NCI-H345 (cell line): ENCODE measurements around the gene STRIP2.
"Not testable (repeated sequence)": the region's sequence is repeated elsewhere in the genome, so short reads cannot be mapped to it uniquely, and the experiment has no call there.

ENCODE experiments used
- DNase-seq: peaks from one replicate; lab custom pipeline; 2025; lab: John Stamatoyannopoulos, UW

Gene STRIP2

DNA sequence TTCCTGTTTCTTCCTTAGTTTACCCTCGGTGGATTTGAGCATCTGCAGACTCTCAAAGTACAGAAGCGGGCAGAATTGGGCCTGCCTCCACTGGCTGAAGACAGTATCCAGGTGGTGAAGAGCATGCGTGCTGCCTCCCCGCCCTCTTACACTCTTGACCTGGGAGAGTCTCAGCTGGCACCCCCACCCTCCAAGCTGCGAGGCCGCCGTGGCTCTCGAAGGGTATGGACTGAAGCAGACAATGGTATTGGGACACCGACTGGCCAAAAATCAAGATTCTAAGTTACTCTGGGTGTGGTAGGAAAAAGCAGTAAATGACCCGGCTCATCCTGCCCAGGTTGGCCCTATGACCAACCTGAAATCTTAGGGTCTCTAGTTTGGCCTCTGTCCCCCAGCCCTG lies 22.2 kb downstream of the STRIP2 start:
- DNase-seq: no peak

DNA sequence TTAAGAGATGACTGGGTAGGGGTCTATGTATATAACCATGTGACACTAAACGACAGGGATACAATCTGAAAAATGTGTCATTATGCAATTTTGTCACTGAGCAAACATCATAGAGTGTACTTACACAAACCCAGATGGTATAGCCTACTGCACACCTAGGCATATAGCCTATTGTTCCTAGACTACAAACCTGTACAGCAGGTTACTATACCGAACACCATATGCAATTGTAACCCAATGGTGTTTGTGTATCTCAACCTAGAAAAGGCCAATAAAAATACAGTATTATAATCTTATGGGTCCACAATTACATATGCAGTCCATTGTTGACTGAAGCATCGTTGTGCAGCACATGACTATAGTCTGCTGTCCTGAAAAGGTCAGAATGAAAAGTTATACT lies 22.9 kb downstream of the STRIP2 start:
- DNase-seq: no peak

DNA sequence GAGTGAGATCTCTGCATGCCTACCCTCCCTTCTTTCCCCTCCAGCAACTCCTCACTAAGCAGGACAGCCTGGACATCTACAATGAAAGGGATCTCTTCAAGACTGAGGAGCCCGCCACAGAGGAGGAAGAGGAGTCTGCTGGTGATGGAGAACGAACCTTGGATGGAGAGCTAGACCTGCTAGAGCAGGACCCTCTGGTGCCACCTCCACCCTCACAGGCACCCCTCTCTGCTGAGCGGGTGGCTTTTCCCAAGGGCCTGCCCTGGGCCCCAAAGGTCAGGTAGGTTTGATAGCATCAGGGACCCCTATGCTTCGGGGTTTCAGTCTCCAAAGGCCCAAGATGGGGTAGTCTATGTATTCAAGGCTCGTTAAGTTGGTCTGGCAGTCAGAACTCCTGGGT lies 23.9 kb downstream of the STRIP2 start:
- DNase-seq: no peak

DNA sequence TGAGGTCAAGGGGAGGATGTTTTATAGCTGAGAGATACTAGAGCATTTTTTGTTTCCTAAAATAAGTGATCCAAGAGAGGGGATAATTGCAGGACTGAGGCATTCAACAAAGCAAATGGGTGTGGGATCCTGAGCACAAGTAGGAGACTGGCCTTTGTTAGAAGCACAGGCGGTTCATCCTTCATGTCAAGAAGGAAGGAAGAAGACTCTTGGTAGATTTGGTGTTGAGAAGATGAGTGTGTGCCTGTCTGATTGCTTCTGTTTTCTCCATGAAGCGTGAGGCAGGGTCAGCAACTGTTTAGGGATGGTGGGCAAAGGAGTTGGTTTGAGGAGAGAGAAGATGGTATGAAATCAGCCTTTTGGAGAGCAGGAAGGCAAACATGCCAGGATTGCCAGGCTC lies 27.6 kb downstream of the STRIP2 start:
- no peak for DNase-seq

DNA sequence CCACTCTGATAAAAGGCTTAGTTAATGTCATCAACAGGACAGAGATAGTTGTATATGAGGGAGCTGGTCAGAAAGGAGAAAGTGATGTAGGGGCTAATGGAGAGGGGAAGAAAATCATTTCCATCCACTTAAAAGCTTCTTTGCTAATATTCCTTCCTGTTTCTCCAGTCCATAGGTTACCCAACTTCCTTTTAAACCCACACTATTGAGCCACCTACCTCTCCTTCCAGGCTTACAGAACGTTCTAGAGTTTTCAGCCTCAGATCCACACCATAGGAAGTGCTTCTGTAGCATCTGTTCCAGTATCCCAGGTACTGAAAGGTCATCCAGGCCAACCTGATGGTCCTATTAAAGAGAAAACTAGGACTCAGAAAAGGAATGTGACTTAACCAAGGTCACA lies 28.2 kb downstream of the STRIP2 start:
- DNase-seq: no peak

DNA sequence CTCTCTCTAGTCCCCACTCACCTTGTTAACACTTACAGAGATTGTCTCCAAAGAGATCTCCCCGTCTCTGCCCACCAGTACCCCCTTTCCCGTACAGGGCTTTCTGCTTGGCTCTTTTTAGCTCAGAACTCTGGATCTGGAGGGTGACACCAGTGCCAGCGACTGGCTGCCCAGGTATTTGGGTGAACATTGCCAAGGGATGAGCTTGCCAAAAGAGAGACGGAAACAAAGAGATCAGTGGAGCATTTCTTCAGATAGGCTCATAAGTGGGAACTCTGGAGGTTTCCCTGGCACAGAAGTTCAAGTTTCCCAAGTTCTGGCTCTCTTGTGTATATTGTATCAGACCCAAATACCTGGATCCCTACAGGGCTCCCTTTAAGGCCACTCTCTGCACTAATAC lies 30.0 kb downstream of the STRIP2 start:
- no peak for DNase-seq

DNA sequence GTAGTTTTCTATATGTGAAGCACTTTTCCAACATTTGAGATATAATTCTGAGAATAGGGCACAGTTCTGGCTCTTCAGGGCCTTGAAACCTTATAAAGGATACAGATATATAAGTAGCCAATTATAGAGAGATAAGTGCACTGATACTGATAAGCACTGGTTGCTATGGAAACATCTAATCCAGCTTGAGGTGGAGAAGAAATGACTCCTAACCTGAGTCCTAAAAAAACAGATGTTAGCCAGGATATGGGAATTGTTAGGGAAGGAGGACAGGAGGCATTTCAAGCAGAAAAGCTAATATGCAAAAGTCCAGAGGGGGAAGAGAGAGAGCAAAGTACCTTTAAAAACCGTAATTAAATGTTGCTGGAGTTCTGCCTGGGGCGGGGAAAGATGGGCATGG lies 30.8 kb downstream of the STRIP2 start:
- DNase-seq: no peak

DNA sequence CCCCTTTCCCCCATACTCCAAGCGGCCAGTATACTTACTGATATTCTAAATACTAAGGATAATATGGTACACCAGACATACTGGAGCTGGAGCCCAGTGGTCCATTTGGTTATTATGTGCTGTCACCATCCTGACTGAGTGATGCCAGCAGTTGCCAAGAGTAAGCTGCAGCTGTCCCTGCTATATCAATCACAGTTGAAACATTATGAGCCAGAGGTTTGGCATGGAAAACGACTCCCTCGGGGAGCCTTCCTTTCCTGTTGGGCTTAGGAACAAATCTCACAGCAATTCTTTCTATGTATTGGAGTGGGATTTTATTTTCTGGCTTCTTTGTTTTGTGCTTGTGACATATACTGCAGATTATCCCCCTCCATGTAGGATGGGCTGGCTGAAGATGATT lies 32.6 kb downstream of the STRIP2 start:
- no peak for DNase-seq

DNA sequence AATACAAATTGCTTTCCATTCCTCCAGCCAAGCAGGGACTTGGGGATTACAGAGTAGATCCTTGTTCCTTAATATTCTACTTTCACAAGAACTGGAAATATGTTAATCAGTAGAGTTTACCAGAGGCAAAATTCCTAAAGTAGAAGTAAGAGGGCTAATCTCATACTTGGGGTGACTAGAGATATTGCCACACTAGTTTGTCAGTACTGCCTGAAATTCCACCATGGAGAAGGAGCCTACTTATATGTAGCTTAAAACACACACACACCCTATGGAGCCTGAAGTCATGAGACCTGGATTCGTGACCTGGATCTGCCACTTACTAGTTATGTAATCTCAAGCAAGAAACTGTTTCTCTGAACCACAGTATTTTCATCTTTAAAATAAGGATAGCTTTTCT lies 33.9 kb downstream of the STRIP2 start:
- no peak for DNase-seq

DNA sequence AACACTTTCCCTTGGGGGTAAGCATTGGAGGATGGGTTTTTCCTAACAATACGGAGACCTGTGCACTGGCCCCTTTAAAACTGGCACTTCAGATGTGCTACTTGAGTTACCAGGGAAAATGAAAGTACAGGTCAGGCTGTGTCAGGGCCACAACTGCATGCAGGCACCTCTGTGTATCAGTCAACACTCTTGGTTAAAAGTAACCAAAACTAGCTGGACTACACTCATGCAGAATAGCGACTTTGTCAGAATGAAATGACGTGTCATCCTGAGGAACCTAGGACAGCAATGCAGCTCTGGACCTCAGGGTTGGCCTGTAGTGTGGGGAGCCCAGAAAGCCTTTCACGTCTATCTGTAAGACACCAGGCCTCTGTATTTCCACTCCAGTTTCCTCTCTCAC lies 34.3 kb downstream of the STRIP2 start:
- DNase-seq: no peak

DNA sequence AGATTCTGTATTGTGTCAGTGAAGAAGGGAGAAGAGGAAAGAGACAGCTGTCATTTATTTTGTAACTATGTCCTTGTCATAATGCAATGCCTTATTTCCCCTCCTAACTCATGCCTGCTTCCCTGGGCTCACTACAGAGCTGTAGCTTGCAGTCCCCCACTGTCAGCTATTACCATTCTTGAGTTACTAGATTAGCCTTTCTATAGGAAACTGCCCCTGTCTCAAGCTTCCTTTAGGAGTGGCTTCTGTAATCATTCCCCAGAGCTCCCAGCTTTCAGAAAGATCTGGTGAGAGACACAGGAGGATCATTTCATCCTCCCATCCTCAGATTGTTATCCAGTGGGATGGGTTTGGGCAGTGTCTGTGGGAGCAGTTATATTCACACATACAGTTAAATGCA lies 35.7 kb downstream of the STRIP2 start:
- no peak for DNase-seq

DNA sequence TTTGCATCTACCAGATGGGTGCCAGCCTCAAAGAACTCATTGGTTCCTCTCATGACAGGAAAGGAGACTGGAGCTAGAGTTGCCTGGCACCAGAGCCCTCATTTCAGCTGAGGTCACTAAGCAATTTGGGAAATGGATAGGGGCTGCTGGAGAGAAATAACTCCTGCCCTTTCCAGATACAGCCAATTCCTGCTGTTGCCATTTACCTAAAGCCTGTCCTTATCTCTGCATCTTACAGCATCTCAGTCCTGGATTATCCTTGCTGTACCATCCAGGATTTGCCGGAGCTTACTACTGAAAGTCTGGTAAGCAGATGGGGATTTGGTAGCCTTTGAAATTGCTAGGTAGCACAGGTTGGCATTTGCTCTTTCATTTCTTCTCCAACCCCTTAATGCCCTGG lies 36.2 kb downstream of the STRIP2 start:
- DNase-seq: no peak

DNA sequence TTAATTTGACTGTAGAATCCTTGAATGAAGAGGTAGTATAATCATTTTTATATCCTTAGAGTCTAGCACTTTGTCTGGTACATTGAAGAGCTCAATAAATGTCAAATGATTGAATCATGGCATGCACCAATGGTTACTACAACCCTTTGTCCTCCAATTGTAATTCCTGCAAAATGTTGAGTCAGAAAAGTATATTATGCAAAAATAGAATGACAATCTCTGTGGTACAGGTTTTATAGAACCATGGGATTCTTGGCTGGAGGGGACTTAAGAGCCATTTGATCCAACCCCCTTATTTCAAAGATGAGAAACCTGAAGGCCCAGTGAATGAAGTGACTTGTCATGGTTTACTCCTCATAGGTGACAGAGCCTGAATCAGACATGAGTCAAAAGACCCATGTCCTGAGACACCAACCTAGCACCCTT lies 37.2 kb downstream of the STRIP2 start:
- DNase-seq: no peak

DNA sequence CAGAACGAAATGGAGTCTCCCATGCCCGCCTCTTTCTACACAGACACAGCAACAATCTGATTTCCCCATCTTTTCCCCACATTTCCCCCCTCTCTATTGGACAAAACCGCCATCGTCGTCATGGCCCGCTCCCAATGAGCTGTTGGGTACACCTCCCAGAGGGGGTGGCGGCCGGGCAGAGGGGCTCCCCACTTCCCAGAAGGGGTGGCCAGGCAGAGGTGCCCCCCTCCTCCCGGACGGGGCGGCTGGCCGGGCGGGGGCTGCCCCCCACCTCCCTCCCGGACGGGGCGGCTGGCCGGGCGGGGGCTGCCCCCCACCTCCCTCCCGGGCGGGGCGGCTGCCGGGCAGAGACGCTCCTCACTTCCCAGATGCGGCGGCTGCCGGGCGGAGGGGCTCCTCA lies 41.7 kb downstream of the STRIP2 start:
- DNase-seq: not testable (repeated sequence)

DNA sequence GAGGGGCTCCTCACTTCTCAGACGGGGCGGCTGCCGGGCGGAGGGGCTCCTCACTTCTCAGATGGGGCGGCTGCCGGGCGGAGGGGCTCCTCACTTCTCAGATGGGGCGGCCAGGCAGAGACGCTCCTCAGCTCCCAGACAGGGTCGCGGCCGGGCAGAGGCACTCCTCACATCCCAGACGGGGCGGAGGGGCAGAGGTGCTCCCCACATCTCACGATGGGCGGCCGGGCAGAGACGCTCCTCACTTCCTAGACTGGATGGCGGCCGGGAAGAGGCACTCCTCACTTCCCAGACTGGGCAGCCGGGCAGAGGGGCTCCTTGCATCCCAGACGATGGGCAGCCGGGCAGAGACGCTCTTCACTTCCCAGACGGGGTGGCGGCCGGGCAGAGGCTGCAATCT lies 42.2 kb downstream of the STRIP2 start:
- not testable (repeated sequence) for DNase-seq

DNA sequence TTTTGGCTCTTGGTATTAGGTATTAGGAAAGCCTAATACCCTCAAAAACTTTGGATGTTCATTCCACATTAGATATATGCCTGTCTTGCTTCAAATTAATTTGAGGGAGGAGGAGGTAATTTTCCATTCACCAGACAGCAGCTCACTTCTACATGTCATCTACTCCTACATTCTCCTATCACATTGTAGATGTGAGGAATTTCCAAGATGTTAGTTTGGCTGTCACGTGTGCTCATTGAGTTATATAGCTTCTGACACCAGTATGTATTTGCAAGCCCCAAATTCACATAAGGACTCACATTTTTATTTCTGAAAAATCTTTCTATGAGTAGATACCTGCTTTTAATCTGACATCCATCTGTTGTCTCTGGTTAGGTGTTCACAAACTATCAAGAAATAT lies 45.6 kb downstream of the STRIP2 start:
- DNase-seq: no peak

DNA sequence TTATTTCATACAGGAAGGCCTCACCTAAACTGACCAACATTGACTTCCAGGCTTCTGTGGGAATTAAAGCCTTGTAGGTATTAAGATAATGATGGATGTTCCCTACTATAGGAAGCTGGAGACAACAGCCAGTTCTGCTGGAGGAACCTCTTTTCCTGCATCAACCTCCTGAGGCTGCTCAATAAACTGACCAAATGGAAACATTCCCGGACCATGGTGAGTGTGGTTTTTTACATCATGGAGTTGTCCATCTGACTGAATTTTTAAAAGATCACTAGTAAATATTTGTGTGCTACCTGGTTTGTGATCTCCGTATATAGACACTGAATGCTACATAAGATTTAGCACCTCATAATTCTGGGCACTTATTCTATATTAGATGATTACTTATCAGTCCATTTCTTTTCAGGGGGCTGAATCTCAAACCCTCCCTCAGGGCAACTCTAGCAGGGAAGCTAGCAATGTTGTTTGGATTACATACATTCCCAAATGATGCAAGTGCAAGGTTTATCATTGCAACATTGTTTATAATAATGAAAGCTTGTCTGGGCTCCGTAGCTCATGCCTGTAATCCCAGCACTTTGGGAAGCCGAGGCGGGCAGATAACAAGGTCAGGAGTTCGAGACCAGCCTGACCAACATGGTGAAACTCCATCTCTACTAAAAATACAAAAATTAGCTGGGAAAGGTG lies 46.6 kb downstream of the STRIP2 start:
- DNase-seq: no peak

DNA sequence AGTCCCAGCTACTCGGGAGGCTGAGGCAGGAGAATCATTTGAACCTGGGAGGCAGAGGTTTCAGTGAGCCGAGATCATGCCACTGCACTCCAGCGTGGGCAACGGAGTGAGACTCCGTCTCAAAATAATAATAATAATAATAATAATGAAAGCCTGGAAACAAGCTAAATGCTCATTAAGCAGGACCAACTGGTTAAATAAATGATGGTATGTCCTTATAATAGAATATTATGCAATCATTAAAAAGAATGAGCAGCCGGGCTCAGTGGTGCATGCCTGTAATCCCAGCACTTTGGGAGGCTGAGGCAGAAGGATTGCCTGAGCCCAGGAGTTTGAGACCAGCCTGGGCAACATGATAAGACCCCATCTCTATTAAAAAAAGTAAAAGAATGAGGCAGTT lies 47.1 kb downstream of the STRIP2 start:
- not testable (repeated sequence) for DNase-seq

DNA sequence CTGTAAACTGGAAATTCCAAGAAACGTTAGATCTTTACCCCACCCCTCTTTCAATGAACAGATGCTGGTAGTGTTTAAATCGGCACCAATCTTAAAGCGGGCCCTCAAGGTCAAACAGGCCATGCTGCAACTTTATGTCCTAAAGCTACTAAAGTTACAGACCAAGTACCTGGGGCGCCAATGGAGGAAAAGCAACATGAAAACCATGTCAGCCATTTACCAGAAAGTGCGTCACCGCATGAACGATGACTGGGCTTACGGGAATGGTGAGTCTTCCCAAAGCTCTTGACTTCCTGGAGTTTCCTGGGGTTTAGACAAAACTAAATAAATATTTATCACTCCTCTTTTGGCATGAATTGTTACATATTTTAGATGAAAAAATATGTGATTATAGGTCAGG lies 48.5 kb downstream of the STRIP2 start:
- DNase-seq: no peak

DNA sequence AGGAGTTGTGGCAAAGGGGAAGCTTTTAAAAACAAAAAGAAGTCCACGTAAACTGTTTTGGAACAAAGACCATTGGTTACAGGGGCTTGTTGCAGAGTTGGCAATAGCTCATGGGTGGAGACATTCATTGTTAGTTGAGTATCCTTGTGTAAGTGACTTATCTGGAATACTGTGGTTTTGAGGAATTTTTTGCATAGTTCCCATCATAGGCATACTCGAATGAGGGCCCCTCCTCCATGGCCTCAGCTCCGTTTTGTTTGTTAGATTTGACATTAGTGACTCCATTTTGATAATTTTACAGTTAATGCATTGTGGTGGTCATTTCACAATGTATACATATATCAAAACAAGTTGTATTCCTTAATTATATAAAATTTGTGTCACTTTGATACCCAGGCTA lies 55.3 kb downstream of the STRIP2 start:
- DNase-seq: no peak

DNA sequence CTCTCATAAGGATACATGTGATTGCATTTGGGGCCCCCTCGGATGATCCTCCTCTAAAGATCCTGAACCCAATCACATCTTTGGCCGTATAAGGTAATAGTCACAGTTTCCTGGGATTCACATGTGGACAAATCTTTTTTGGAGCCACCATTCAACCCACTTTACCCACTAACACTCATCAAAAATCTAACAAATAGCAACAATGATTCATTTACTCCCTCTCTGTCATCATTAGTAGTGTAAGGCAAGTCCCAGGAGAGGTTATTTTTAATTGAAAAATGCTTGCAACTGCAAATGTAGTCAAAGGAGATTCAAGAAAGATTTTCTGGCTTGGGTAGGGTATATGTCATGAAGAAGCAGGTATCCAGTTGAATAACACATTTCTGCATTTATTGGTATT lies 58.2 kb downstream of the STRIP2 start:
- no peak for DNase-seq

DNA sequence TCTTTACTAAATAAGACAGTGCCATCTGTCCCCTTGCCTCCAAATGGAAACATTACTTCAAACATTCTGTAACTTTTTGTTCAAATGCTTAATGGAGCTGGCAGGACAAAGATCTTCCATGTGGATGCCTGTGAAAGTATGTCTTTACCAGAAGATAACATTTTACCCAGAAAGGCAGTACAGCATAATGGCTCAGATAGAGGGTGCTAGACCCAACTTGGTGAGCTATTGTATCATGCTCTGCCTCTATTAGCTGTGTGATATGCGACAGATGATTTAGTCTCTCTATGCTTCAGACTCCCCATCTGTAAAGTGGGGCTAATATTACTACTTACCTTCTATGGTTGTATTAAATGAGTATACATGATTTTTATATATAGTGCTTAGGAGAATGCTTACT lies 59.3 kb downstream of the STRIP2 start:
- no peak for DNase-seq

DNA sequence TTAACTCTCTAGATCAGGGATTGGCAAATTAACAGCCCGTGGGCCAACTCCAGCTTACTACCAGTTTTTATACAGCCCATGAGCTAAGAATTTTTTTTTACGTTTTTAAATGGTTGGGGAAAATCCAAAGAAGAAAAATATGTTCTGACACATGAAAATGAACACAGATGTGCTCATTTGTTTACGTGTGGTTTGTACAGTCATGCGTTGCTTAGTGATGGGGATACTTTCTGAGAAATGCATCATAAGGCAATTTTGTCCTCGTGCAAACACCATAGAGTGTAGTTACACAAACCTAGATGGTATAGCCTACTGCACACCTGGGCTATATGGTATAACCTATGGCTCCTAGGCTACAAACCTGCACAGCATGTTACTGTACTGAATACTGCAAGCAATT lies 59.8 kb downstream of the STRIP2 start:
- no peak for DNase-seq

DNA sequence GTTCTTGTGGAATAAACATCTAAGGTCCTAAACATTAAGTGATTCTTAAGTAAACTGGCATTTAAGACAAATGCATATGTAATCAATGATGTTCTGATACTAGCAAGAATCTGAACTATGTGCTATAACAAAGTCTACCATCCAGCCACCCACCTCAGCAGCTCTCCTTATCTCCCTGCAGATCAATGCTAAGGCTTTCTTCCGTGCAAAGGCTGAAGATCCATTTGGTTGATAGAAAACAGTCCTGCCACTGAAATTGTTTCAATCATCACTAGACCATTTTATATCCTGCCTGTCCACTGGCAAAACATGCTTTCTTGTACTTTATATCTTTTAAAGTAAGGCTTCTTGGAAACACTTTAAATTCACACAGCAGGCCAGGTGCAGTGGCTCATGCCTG lies 61.8 kb downstream of the STRIP2 start:
- no peak for DNase-seq

DNA sequence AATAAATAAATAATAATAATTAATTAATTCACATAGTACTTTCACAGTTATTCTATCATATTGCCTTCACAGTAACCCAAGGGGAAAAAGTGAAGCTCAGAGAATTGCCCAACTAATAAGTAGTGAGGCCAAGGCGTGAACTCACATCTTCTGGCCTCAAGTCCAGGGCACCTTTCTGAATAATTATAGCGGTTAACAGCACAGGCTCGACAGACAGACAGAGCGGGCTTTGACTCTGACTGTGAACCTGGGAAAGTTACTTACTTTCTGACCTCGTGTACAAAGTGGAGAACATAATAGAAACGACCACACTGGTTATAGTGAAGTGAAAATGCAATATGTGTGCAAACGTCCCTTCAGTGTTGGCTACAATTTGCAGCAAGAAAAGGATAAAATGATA lies 62.4 kb downstream of the STRIP2 start:
- DNase-seq: no peak
